Adrenal gland (tissue), 12 donors: ENCODE results near the gene NDUFAF8. TPM values are rescaled to one million over a fixed set of nuclear protein-coding genes. Genes with fewer than 3 reads are reported as not detected.

Experiments
- DNase-seq, 7 donors: peaks; one replicate each; pipeline ENCODE4 v3.0.0-alpha.2; 2019 to 2020
- H3K27ac ChIP-seq, 5 donors: fragments of 200-600 bp; sonication (generic) in 4 of 5; 1 replicate in 3 of 5; 2 replicates in 2 of 5; pipeline versions ENCODE4 v1.5.1 to v1.8.0; 2016 to 2020; ENCODE audit warnings: mild to moderate bottlenecking in 1 of 5
- H3K27me3 ChIP-seq: fragments of 200-600 bp; 2 replicates; pipeline ENCODE4 v1.8.0; 2021
- H3K36me3 ChIP-seq, 2 donors: fragments of 200-600 bp; replicated peaks in 1 of 2; 1 replicate in 1 of 2; 2 replicates in 1 of 2; pipeline versions ENCODE4 v1.5.1 to v1.8.0; 2018 to 2022
- H3K4me1 ChIP-seq, 2 donors: fragments of 200-600 bp; replicated peaks in 1 of 2; 1 replicate in 1 of 2; 2 replicates in 1 of 2; pipeline versions ENCODE4 v1.5.1 to v1.8.0; 2018 to 2021
- H3K4me3 ChIP-seq, 4 donors: fragments of 200-600 bp; sonication (generic) in 3 of 4; one replicate each; pipeline ENCODE4 v1.5.1; 2016 to 2018
- H3K9me3 ChIP-seq, 3 donors: fragments of 200-600 bp; sonication (generic) in 1 of 3; replicated peaks in 1 of 3; 1 replicate in 2 of 3; 2 replicates in 1 of 3; pipeline versions ENCODE4 v1.5.1 to v1.8.0; 2016 to 2021
- CTCF ChIP-seq, 6 experiments: fragments of 450-650 bp in 4 of 6; fragments of 200-600 bp in 2 of 6; sonication (generic) in 1 of 6; IDR thresholded peaks; 1 replicate in 5 of 6; 2 replicates in 1 of 6; pipeline versions ENCODE4 v1.5.1 to v1.8.0; 2016 to 2021; ENCODE audit warnings: antibody characterized with exemption in 6 of 6, mild to moderate bottlenecking in 2 of 6, moderate library complexity in 1 of 6
- POLR2A ChIP-seq, 2 donors: fragments of 450-650 bp; IDR thresholded peaks; one replicate each; pipeline ENCODE4 v1.6.1; 2017; ENCODE audit warnings: antibody characterized with exemption in 2 of 2, mild to moderate bottlenecking in 2 of 2, moderate library complexity in 1 of 2
- WGBS, 4 donors: extraction: QIAGEN DNeasy Blood & Tissue Kit in 2 of 4; methylation state at CpG; one replicate each; pipeline versions ENCODE4 v1.1.5 to v1.1.7; 2013 to 2017; 5-methylcytosine and 5-hydroxymethylcytosine counted together
- intact Hi-C, 2 donors: fragments of 100-400 bp; cut with DNase I; formaldehyde crosslinking; loops; one replicate each; pipeline versions ENCODE4 v1.14.1 to v1.15.0; 2022 to 2023
- polyA plus RNA-seq, 3 donors: library from polyadenylated mRNA; stranded (reverse); fragments of 200-250 nt in 2 of 3; fragments of 350-450 nt in 1 of 3; fragmentation: Illumina TruSeq in 1 of 3; extraction: RNeasy Lipid Tissue Mini Kit (QIAGEN cat#74804) in 1 of 3; gene quantifications; one replicate each; pipeline ENCODE4 v1.2.3, GENCODE V29; 2013 to 2014
- total RNA-seq, 9 donors: library from RNA; depleted of rRNA in 4 of 9; stranded (reverse); fragments of >200 nt in 4 of 9; fragments of 120-200 nt in 1 of 9; fragmentation: NEBNext Ultra II Directional in 1 of 9; extraction: Animal tissue kit (Norgen Biotek cat#: 25700) in 1 of 9; gene quantifications; one replicate each; pipeline versions ENCODE4 v1.1.0 to v1.2.4, GENCODE V29; 2013 to 2023
- donor health status: healthy with polysubstance abuse.
- donor health status: Bipolar disorder and iron deficiency.
- donor health status: DM: yes; HTN: yes; CAD: no.
- donor health status: DM: no; HTN: no; CAD: no.
- donor health status: DM: no; HTN: no; CAD: no.
- donor health status: DM: yes; HTN: yes; CAD: no.

The NDUFAF8 gene
- total and polyA plus RNA-seq, 12 donors, result 25.3 to 106 (median 49.6) TPM

DNA sequence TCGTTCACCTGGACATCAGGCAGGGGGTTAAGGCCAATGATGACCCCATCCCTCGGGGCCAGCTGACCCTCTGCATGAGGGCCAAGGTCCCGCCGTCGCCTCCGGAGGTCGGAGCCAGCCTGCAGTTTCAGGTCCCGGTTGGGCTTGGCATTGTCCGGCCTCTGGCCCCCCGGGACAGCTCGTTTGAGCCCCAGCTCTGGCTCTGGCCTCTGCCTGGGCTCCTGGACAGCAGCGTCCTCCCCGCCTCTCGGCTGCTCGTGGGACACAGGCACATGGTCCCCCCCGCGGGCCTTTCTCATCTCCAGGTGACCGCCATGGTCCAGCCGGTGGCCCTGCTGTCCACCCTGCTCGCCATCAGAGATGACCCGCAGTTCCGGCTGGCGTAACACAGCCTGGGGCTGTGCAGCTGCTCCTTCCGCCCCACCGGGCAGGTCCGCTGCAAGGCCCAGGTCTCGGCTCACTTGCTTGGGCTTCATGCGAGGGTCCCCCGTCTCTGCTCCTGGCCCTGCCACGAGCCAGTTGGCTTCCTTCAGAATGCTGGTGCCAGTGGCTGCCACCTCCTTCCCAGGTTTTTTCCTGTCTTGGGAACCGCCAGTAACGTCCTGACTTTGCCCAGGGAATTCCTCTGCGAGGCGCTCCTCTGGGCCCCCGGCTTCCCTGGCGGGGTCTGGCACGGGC, 6.7 kb downstream of the NDUFAF8 start:
- intact Hi-C loops, result no loop called here
- Histone ChIP-seq H3K4me3 (no peak overlapping the region), H3K36me3 (peaks cover 0 to 13% of the 10 kb centered on the region in 2 donors), H3K27me3 (no peaks in the 10 kb centered on the region), H3K4me1 (peaks cover 0 to 5% of the 10 kb centered on the region in 2 donors), H3K27ac (no peak overlapping the region), H3K9me3 (no peaks in the 10 kb centered on the region)
- TF ChIP-seq POLR2A (IDR thresholded peaks at IDR 0.05) (no peak), CTCF (IDR thresholded peaks at IDR 0.05) (no peak)
- DNase-seq, result peak in 1 of 7 donors; percentile 25
- 73 to 100% (median 80%) methylated on average over 3 to 37 of the region's 37 CpGs for WGBS, 4 donors

DNA sequence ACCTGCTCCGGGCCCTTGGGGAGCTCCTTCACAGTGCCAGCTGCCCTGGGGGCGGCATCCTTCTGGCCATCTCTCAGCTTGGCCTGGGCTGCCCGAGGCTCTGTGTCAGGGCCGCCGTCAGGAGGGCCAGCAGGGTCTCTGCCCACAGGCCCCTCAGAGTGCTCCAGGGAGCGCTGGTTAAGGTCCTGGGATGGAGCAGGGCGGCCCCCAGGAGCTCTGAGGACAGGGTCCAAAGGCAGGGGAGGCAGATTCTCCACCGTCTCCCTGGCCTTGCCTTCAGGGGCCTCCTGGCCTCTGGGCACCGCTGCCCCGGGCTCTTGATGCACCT, 7.2 kb downstream of the NDUFAF8 start:
- DNase-seq, result no peak
- intact Hi-C loops, result no loop called here

DNA sequence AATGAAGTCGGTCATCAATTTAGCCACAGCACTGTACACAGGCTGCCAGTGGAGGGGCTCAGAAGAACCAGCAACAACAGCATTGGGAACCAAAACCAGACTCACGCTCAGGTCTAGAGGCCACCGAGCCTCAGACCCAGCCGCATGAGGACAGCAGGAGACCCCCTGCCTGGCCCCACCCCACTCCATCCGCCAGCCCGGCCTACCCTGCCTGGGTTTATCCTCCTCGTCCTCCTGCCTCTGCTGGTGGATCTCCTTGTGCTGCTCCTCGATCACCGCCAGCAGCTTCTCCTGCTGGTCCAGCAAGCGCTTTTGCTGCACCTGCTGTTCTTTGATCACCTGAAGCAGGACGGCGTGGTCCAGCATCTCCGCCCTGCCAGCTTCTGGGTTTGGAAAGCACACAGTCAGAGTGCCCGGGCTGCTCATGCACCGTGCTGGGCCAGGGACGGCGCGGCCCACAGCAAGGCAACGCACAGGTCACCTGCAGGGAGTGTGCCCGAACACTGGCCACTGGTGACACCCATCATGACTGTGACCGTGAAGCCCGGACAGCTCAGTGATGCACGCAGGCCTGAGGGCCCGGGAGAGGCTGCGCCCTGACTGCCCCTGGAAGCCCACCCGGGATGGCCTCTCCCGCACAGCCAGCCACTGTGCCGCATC, 7.7 kb downstream of the NDUFAF8 start:
- no peak for TF ChIP-seq CTCF (IDR thresholded peaks at IDR 0.05)
- no peak for TF ChIP-seq POLR2A (IDR thresholded peaks at IDR 0.05)
- H3K36me3 ChIP-seq, result peaks cover 0 to 24% of the 10 kb centered on the region in 2 donors
- intact Hi-C loops, result no loop called here
- H3K27ac ChIP-seq, result no peak overlapping the region
- 94 to 96% (median 96%) methylated on average over 17 to 28 of the region's 28 CpGs for WGBS, 4 donors
- DNase-seq, result no peak
- no peaks in the 10 kb centered on the region for H3K27me3 ChIP-seq
- no peak overlapping the region for H3K4me3 ChIP-seq
- H3K4me1 ChIP-seq, result peaks cover 0 to 5% of the 10 kb centered on the region in 2 donors
- H3K9me3 ChIP-seq, result no peaks in the 10 kb centered on the region

More for the DNA sequence above, 7.2 kb downstream of the NDUFAF8 start:
- Histone ChIP-seq H3K27me3 (no peaks in the 10 kb centered on the region), H3K4me3 (no peak overlapping the region), H3K27ac (no peak overlapping the region), H3K36me3 (peaks cover 0 to 19% of the 10 kb centered on the region in 2 donors), H3K4me1 (peaks cover 0 to 5% of the 10 kb centered on the region in 2 donors), H3K9me3 (no peaks in the 10 kb centered on the region)
- TF ChIP-seq POLR2A (IDR thresholded peaks at IDR 0.05) (no peak), CTCF (IDR thresholded peaks at IDR 0.05) (no peak)
- WGBS, 4 donors, result 87 to 93% (median 92%) methylated on average over 7 to 10 of the region's 10 CpGs; no CpG with 5 or more reads in 1 of the 4 donors

DNA sequence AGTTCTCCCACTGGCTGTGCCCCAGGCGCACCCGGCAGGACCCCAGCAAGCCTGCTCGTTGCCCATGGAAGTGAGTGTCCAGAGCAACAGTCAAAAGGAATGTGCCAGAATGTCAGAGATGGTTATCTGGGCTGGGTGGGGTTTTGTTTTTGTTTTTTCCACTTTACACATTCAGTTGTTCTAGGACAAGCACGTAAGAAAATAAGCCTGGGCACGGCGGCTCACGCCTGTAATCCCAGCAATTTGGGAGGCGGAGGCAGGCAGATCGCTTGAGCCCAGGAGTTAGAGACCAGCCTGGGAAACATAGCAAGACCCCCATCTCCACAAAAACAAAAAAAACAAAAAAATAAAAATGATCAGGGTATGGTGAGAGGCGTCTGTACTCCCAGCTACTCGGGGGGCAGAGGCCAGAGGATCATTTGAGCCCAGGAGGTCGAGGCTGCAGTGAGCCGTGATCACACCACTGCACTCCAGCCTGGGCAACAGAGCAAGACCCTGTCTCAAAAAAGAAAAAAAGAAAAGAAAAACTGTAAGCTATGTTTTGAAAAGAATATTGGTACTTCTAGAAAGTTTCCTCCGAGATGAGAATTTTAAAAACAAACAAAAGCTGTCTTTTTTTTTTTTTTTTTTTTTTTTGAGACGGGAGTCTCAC, 8.3 kb downstream of the NDUFAF8 start:
- Histone ChIP-seq H3K27ac (no peak overlapping the region), H3K9me3 (no peaks in the 10 kb centered on the region), H3K4me1 (peaks cover 0 to 5% of the 10 kb centered on the region in 2 donors), H3K36me3 (peaks cover 0 to 30% of the 10 kb centered on the region in 2 donors), H3K27me3 (no peaks in the 10 kb centered on the region), H3K4me3 (no peak overlapping the region)
- intact Hi-C loops, result no loop called here
- WGBS, 4 donors, result 90 to 95% (median 92%) methylated on average over 14 to 15 of the region's 15 CpGs
- no peak for DNase-seq
- no peak for TF ChIP-seq CTCF (IDR thresholded peaks at IDR 0.05)
- no peak for TF ChIP-seq POLR2A (IDR thresholded peaks at IDR 0.05)
